ENCODE measurements around the gene PRSS1.

The PRSS1 gene

GRCh38 chr7:142797391-142798377 is 48.4 kb downstream of the PRSS1 start:
- H3K27ac ChIP-seq (ENCODE audit: low read length): peak overlapping the region; percentile 56
- H3K4me1 ChIP-seq (ENCODE audit: control insufficient read depth in 1 of 2, insufficient read depth in 2 of 2, low read length in 2 of 2): peaks cover 0 to 14% of the 10 kb centered on the region in 2 donors
- no peaks in the 10 kb centered on the region for H3K36me3 ChIP-seq (ENCODE audit: control insufficient read depth in 1 of 2, insufficient read depth in 2 of 2, low read length in 2 of 2)
- peak overlapping the region; percentile 52 to 59 for H3K4me3 ChIP-seq (ENCODE audit: low read depth in 1 of 2, low read length in 2 of 2)
- H3K9me3 ChIP-seq (ENCODE audit: control insufficient read depth in 1 of 2, low read length in 2 of 2): no peaks in the 10 kb centered on the region
- peaks cover 37% of the 10 kb centered on the region for H3K27me3 ChIP-seq (ENCODE audit: low read depth, low read length)

- H3K4me1 ChIP-seq (ENCODE audit: control insufficient read depth in 1 of 2, insufficient read depth in 2 of 2, low read length in 2 of 2): peaks cover 0 to 14% of the 10 kb centered on the region in 2 donors
- peak overlapping the region; percentile 56 for H3K27ac ChIP-seq (ENCODE audit: low read length)
- H3K27me3 ChIP-seq (ENCODE audit: low read depth, low read length): peaks cover 37% of the 10 kb centered on the region
- H3K4me3 ChIP-seq (ENCODE audit: low read depth in 1 of 2, low read length in 2 of 2): peak overlapping the region in 1 of 2 donors; percentile 52
- H3K9me3 ChIP-seq (ENCODE audit: control insufficient read depth in 1 of 2, low read length in 2 of 2): no peaks in the 10 kb centered on the region
- no peaks in the 10 kb centered on the region for H3K36me3 ChIP-seq (ENCODE audit: control insufficient read depth in 1 of 2, insufficient read depth in 2 of 2, low read length in 2 of 2)
These were observed 49.5 kb downstream of the PRSS1 start for GRCh38 chr7:142798451-142799436.

GRCh38 chr7:142799437-142799835 is 50.2 kb downstream of the PRSS1 start:
- Histone ChIP-seq H3K4me3 (ENCODE audit: low read depth in 1 of 2, low read length in 2 of 2) (no peak overlapping the region), H3K36me3 (ENCODE audit: control insufficient read depth in 1 of 2, insufficient read depth in 2 of 2, low read length in 2 of 2) (no peaks in the 10 kb centered on the region), H3K27ac (ENCODE audit: low read length) (peak overlapping the region; percentile 56), H3K4me1 (ENCODE audit: control insufficient read depth in 1 of 2, insufficient read depth in 2 of 2, low read length in 2 of 2) (peaks cover 0 to 14% of the 10 kb centered on the region in 2 donors), H3K9me3 (ENCODE audit: control insufficient read depth in 1 of 2, low read length in 2 of 2) (no peaks in the 10 kb centered on the region), H3K27me3 (ENCODE audit: low read depth, low read length) (peaks cover 37% of the 10 kb centered on the region)

GRCh38 chr7:142800088-142800487 is 50.8 kb downstream of the PRSS1 start:
- Histone ChIP-seq H3K27ac (ENCODE audit: low read length) (peak overlapping the region; percentile 56), H3K4me3 (ENCODE audit: low read depth in 1 of 2, low read length in 2 of 2) (no peak overlapping the region), H3K27me3 (ENCODE audit: low read depth, low read length) (peaks cover 37% of the 10 kb centered on the region), H3K4me1 (ENCODE audit: control insufficient read depth in 1 of 2, insufficient read depth in 2 of 2, low read length in 2 of 2) (peaks cover 0 to 14% of the 10 kb centered on the region in 2 donors), H3K9me3 (ENCODE audit: control insufficient read depth in 1 of 2, low read length in 2 of 2) (no peaks in the 10 kb centered on the region), H3K36me3 (ENCODE audit: control insufficient read depth in 1 of 2, insufficient read depth in 2 of 2, low read length in 2 of 2) (no peaks in the 10 kb centered on the region)

- Histone ChIP-seq H3K9me3 (ENCODE audit: control insufficient read depth in 1 of 2, low read length in 2 of 2) (no peaks in the 10 kb centered on the region), H3K36me3 (ENCODE audit: control insufficient read depth in 1 of 2, insufficient read depth in 2 of 2, low read length in 2 of 2) (no peaks in the 10 kb centered on the region), H3K27ac (ENCODE audit: low read length) (peak overlapping the region; percentile 0), H3K27me3 (ENCODE audit: low read depth, low read length) (peaks cover 33% of the 10 kb centered on the region), H3K4me3 (ENCODE audit: low read depth in 1 of 2, low read length in 2 of 2) (no peak overlapping the region), H3K4me1 (ENCODE audit: control insufficient read depth in 1 of 2, insufficient read depth in 2 of 2, low read length in 2 of 2) (peaks cover 0 to 14% of the 10 kb centered on the region in 2 donors)
These were observed 51.5 kb downstream of the PRSS1 start for GRCh38 chr7:142800699-142801260.

GRCh38 chr7:142801601-142802295 is 52.5 kb downstream of the PRSS1 start:
- Histone ChIP-seq H3K27ac (ENCODE audit: low read length) (no peak overlapping the region), H3K4me3 (ENCODE audit: low read depth in 1 of 2, low read length in 2 of 2) (no peak overlapping the region)

GRCh38 chr7:142802301-142802700 is 53.0 kb downstream of the PRSS1 start:
- Histone ChIP-seq H3K4me1 (ENCODE audit: control insufficient read depth in 1 of 2, insufficient read depth in 2 of 2, low read length in 2 of 2) (peaks cover 0 to 5% of the 10 kb centered on the region in 2 donors), H3K27me3 (ENCODE audit: low read depth, low read length) (peaks cover 18% of the 10 kb centered on the region), H3K9me3 (ENCODE audit: control insufficient read depth in 1 of 2, low read length in 2 of 2) (no peaks in the 10 kb centered on the region), H3K27ac (ENCODE audit: low read length) (no peak overlapping the region), H3K4me3 (ENCODE audit: low read depth in 1 of 2, low read length in 2 of 2) (no peak overlapping the region), H3K36me3 (ENCODE audit: control insufficient read depth in 1 of 2, insufficient read depth in 2 of 2, low read length in 2 of 2) (no peaks in the 10 kb centered on the region)

More at GRCh38 chr7:142801601-142802295, 52.5 kb downstream of the PRSS1 start:
- Histone ChIP-seq H3K27me3 (ENCODE audit: low read depth, low read length) (peaks cover 24% of the 10 kb centered on the region), H3K4me1 (ENCODE audit: control insufficient read depth in 1 of 2, insufficient read depth in 2 of 2, low read length in 2 of 2) (peaks cover 0 to 10% of the 10 kb centered on the region in 2 donors), H3K9me3 (ENCODE audit: control insufficient read depth in 1 of 2, low read length in 2 of 2) (no peaks in the 10 kb centered on the region), H3K36me3 (ENCODE audit: control insufficient read depth in 1 of 2, insufficient read depth in 2 of 2, low read length in 2 of 2) (no peaks in the 10 kb centered on the region)

Measured in muscle layer of duodenum (tissue), 2 donors.